HCT116 (cell line): Measurements from ENCODE around the gene KIAA1328. TPM values are rescaled to one million over a fixed set of nuclear protein-coding genes. Genes with fewer than 3 reads are reported as not detected.

ENCODE experiments used
- ATAC-seq: fragments of 200-7000 bp; cut with Tn5 transposase; 2 replicates; pipeline ENCODE4 v1.9.1; 2020; ENCODE audit warnings: mild to moderate bottlenecking, moderate library complexity
- BruUV-seq: library from RNA; stranded (reverse); fragments of 400-500 nt; replicated peaks from 2 replicates; lab custom pipeline; 2021; lab: Mats Ljungman, UMichigan
- CTCF ChIA-PET: fragments of 300-600 bp; sonication (Branson Sonifier 250); formaldehyde crosslinking; loops from one replicate; lab custom pipeline; 2021; ENCODE audit warnings: antibody characterized with exemption; lab: Charles Lee
- POLR2A ChIA-PET: fragments of 300-600, 350-600 bp; sonication (Branson Sonifier 250); formaldehyde crosslinking; loops from one replicate; lab custom pipeline; 2021; ENCODE audit warnings: antibody characterized with exemption; lab: Charles Lee
- RAD21 ChIA-PET, 2 experiments: fragments of 300-600 bp; sonication (Branson Sonifier 250); formaldehyde crosslinking; loops; one replicate each; lab custom pipeline; 2023; ENCODE audit warnings: low total read pairs in 2 of 2; ENCODE audit not compliant: uncharacterized antibody in 2 of 2, unreplicated experiment in 2 of 2, low non-redundant PET in 1 of 2; lab: Charles Lee
- DNase-seq: peaks from one replicate; pipeline ENCODE4 v3.0.0-alpha.2; 2010; ENCODE audit warnings: low read depth, low spot score
- H2AFZ ChIP-seq: fragments of 200-600 bp; shearing (Covaris generic), sonication (generic); 2 replicates; pipeline ENCODE4 v1.6.1; 2017; ENCODE audit warnings: low read depth, mixed run types, mixed read lengths, antibody characterized with exemption, low read length; ENCODE audit not compliant: poor library complexity, severe bottlenecking
- H3K27ac ChIP-seq: 2 replicates; pipeline ENCODE4 v1.5.1; 2012; ENCODE audit warnings: low read depth, low read length
- H3K27me3 ChIP-seq: fragments of 200-600 bp; sonication (generic); 2 replicates; pipeline ENCODE4 v1.6.1; 2016; ENCODE audit warnings: mixed run types, low read length, mixed read lengths; ENCODE audit not compliant: insufficient read depth
- H3K36me3 ChIP-seq, 2 experiments: fragments of 200-500 bp in 1 of 2; fragments of 200-600 bp in 1 of 2; sonication (Bioruptor generic) in 1 of 2; sonication (generic) in 1 of 2; 2 replicates each; pipeline versions ENCODE4 v1.5.1 to v1.6.1; 2014 to 2016; ENCODE audit warnings: low read length in 2 of 2, inconsistent platforms in 1 of 2, mixed read lengths in 1 of 2, mixed run types in 1 of 2; ENCODE audit not compliant: insufficient read depth in 2 of 2, control insufficient read depth in 1 of 2
- H3K4me1 ChIP-seq, 2 experiments: fragments of 200-600 bp in 1 of 2; sonication (generic) in 1 of 2; 2 replicates each; pipeline versions ENCODE4 v1.5.1 to v1.6.1; 2012 to 2017; ENCODE audit warnings: low read length in 2 of 2, inconsistent platforms in 1 of 2, mild to moderate bottlenecking in 1 of 2, mixed read lengths in 1 of 2, mixed run types in 1 of 2, moderate library complexity in 1 of 2; ENCODE audit not compliant: insufficient read depth in 2 of 2, control insufficient read depth in 1 of 2
- H3K4me2 ChIP-seq: fragments of 200-600 bp; sonication (generic); 2 replicates; pipeline ENCODE4 v1.6.1; 2017; ENCODE audit warnings: mixed run types, low read length, mixed read lengths
- H3K4me3 ChIP-seq, 2 experiments: fragments of 200-600 bp in 1 of 2; sonication (generic) in 1 of 2; replicated peaks in 1 of 2; 2 replicates each; pipeline ENCODE4 v1.5.1; 2011 to 2016; ENCODE audit warnings: low read length in 2 of 2, control low read depth in 1 of 2, low read depth in 1 of 2, mild to moderate bottlenecking in 1 of 2, mixed read lengths in 1 of 2, mixed run types in 1 of 2
- H3K79me2 ChIP-seq: fragments of 200-600 bp; sonication (generic); 2 replicates; pipeline ENCODE4 v1.6.1; 2017; ENCODE audit warnings: mild to moderate bottlenecking, mixed run types, low read length, moderate library complexity, mixed read lengths; ENCODE audit not compliant: insufficient read depth
- H3K9ac ChIP-seq: fragments of 200-600 bp; sonication (generic); 2 replicates; pipeline ENCODE4 v1.6.1; 2016; ENCODE audit warnings: low read length, mixed read lengths
- H3K9me2 ChIP-seq: fragments of 200-600 bp; sonication (generic), shearing (Covaris generic); 2 replicates; pipeline ENCODE4 v1.6.1; 2017; ENCODE audit warnings: mixed run types, mild to moderate bottlenecking, moderate library complexity; ENCODE audit not compliant: insufficient read depth
- H3K9me3 ChIP-seq, 2 experiments: fragments of 200-500 bp in 1 of 2; fragments of 200-600 bp in 1 of 2; sonication (Bioruptor generic) in 1 of 2; sonication (generic) in 1 of 2; 2 replicates each; pipeline ENCODE4 v1.6.1; 2014 to 2017; ENCODE audit warnings: low read length in 2 of 2, mixed read lengths in 2 of 2, inconsistent platforms in 1 of 2, low read depth in 1 of 2, mild to moderate bottlenecking in 1 of 2, mixed run types in 1 of 2, moderate library complexity in 1 of 2; ENCODE audit not compliant: control insufficient read depth in 1 of 2, insufficient read depth in 1 of 2
- H4K20me1 ChIP-seq: fragments of 200-600 bp; sonication (generic), shearing (Covaris generic); 2 replicates; pipeline ENCODE4 v1.6.1; 2017; ENCODE audit warnings: mixed run types, mild to moderate bottlenecking, moderate library complexity; ENCODE audit not compliant: insufficient read depth
- CBX3 ChIP-seq: IDR thresholded peaks from 2 replicates; pipeline ENCODE4 v1.6.1; 2012; ENCODE audit warnings: low read depth
- CEBPB ChIP-seq: IDR thresholded peaks from 2 replicates; pipeline ENCODE4 v1.6.1; 2012; ENCODE audit warnings: low read depth
- JUND ChIP-seq: IDR thresholded peaks from 2 replicates; pipeline ENCODE4 v1.6.1; 2012
- POLR2AphosphoS5 ChIP-seq: IDR thresholded peaks from 2 replicates; pipeline ENCODE4 v1.6.1; 2011; ENCODE audit warnings: mild to moderate bottlenecking, low read depth, low read length, moderate library complexity
- SP1 ChIP-seq: IDR thresholded peaks from 2 replicates; pipeline ENCODE4 v1.6.1; 2012; ENCODE audit warnings: low read depth
- SRF ChIP-seq: IDR thresholded peaks from 2 replicates; pipeline ENCODE4 v1.6.1; 2012; ENCODE audit warnings: low read depth
- ZFX ChIP-seq: fragments of 450-650 bp; IDR thresholded peaks from 2 replicates; pipeline ENCODE4 v1.6.1; 2017
- intact Hi-C: fragments of 100-400 bp; cut with micrococcal nuclease; formaldehyde crosslinking; loops from 2 replicates; pipeline ENCODE4 v1.10.0; 2022
- total RNA-seq: library from RNA; stranded (reverse); gene quantifications from one replicate; pipeline ENCODE4 v1.2.1, GENCODE V29; 2021; ENCODE audit not compliant: unreplicated experiment
- TF ChIP-seq, protein P1 (sequence below): IDR thresholded peaks from 2 replicates; pipeline ENCODE4 v1.6.1; 2012

The KIAA1328 gene
- total RNA-seq, 1 experiment from 2014 or later, result 5.2 TPM

- CTCF ChIA-PET, result interaction anchor here (1.0 kb wide), 1 partner anchor 319 kb away, joined by 3 read pairs; no protein-coding TSS in a partner anchor
- no peak overlapping the region for H3K4me2 ChIP-seq
- BruUV-seq, result no TSS peak
- POLR2A ChIA-PET, result no interaction called here
- no peaks in the 10 kb centered on the region for H3K79me2 ChIP-seq
- H3K9me2 ChIP-seq, result no peaks in the 10 kb centered on the region
- H3K27me3 ChIP-seq, result peaks cover 29% of the 10 kb centered on the region
- no peaks in the 10 kb centered on the region for H3K36me3 ChIP-seq
- ATAC-seq (no peak), DNase-seq (no peak)
- H3K27ac ChIP-seq, result no peak overlapping the region
- no peaks in the 10 kb centered on the region for H3K9me3 ChIP-seq
- no peak overlapping the region for H3K9ac ChIP-seq
- intact Hi-C loops, result no loop called here
- TF ChIP-seq JUND (no peak), CEBPB (no peak), SP1 (no peak), CBX3 (no peak)
- no peaks in the 10 kb centered on the region for H4K20me1 ChIP-seq
- RAD21 ChIA-PET, result no interaction called here
- no peak overlapping the region for H3K4me3 ChIP-seq
- no peaks in the 10 kb centered on the region for H3K4me1 ChIP-seq
- H2AFZ ChIP-seq, result no peak overlapping the region
These were observed 431.6 kb downstream of the KIAA1328 start for GRCh38 chr18:37260367-37261093.

DNA sequence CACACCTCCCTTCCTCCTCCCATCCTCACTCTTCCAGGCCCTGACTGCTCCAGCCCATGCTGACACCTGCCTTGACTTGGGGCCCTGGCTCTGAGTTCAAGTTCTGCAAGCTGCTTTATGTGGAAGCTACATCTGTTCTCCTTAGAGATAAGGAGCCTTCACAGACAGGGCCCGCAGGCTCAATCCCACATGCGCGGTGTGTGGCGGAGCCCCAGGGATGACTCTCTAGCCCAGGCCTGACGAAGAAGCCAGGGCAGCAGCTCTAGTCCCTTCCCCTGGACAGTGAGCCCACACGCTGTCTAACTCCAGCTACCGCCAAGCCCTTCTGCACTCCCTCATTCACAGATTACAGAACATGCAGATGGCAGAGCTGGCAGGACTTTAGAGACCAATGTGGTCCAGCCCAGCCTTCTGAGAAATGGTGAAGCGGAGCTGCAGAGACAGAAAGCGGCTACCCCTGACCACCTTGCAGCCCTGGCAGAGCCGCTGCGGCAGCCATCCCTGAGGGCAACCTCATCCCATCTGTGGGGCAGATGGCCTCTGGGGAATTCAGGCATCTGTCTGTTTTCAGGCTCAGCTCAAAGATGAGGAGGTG is 432.4 kb downstream of the KIAA1328 start:
- H3K9ac ChIP-seq, result no peak overlapping the region
- ChIA-PET POLR2A (no interaction called here), RAD21 (no interaction called here), CTCF (interaction anchor here (1.0 kb wide), 1 partner anchor 320 kb away, joined by 3 read pairs; no protein-coding TSS in a partner anchor)
- DNase-seq (no peak), ATAC-seq (no peak)
- no peak overlapping the region for H3K4me2 ChIP-seq
- no peak overlapping the region for H3K4me3 ChIP-seq
- no peaks in the 10 kb centered on the region for H3K9me3 ChIP-seq
- H3K79me2 ChIP-seq, result no peaks in the 10 kb centered on the region
- H3K36me3 ChIP-seq, result no peaks in the 10 kb centered on the region
- no peak overlapping the region for H3K27ac ChIP-seq
- peaks cover 26% of the 10 kb centered on the region for H3K27me3 ChIP-seq
- no peaks in the 10 kb centered on the region for H3K9me2 ChIP-seq
- no peak overlapping the region for H2AFZ ChIP-seq
- BruUV-seq, result no TSS peak
- H4K20me1 ChIP-seq, result no peaks in the 10 kb centered on the region
- intact Hi-C loops, result no loop called here
- no peaks in the 10 kb centered on the region for H3K4me1 ChIP-seq
- TF ChIP-seq ZFX (no peak), POLR2AphosphoS5 (no peak), SRF (no peak)
- TF ChIP-seq, protein P1, sequence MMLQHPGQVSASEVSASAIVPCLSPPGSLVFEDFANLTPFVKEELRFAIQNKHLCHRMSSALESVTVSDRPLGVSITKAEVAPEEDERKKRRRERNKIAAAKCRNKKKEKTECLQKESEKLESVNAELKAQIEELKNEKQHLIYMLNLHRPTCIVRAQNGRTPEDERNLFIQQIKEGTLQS, result no peak
